ENCODE data around the gene TMEM163. TPM values are rescaled to one million over a fixed set of nuclear protein-coding genes. Genes with fewer than 3 reads are reported as not detected.

Gene TMEM163
- total RNA-seq, 6 experiments from 2014 or later = not detected

- Mint-ChIP-seq H3K27me3 (ENCODE audit: insufficient read depth) (peaks cover 6% of the 10 kb centered on the region), H3K9me3 (peaks cover 3% of the 10 kb centered on the region; the same call in 1 of the 2 replicates), H3K4me1 (ENCODE audit: low read depth) (no peaks in the 10 kb centered on the region), H3K27ac (no peak overlapping the region), H3K36me3 (ENCODE audit: low read depth) (0 out of 2 replicates have a peak, but pooled peaks cover under 1% of the 10 kb centered on the region), H3K4me3 (no peak overlapping the region)
- no peak for DNase-seq
- no peak for TF ChIP-seq CTCF (IDR thresholded peaks at IDR 0.05)
Measured at GRCh38 chr2:134601264-134601663, 117.5 kb downstream of the TMEM163 start.

GRCh38 chr2:134600208-134600607 is 118.6 kb downstream of the TMEM163 start:
- H3K4me1 Mint-ChIP-seq (ENCODE audit: low read depth) = no peaks in the 10 kb centered on the region
- H3K27me3 Mint-ChIP-seq (ENCODE audit: insufficient read depth) = peaks cover 6% of the 10 kb centered on the region
- no peak for TF ChIP-seq CTCF (IDR thresholded peaks at IDR 0.05)
- H3K27ac Mint-ChIP-seq = no peak overlapping the region
- H3K36me3 Mint-ChIP-seq (ENCODE audit: low read depth) = no peaks in the 10 kb centered on the region
- no peaks in the 10 kb centered on the region for H3K9me3 Mint-ChIP-seq
- no peak for DNase-seq
- no peak overlapping the region for H3K4me3 Mint-ChIP-seq

GRCh38 chr2:134599236-134599635 is 119.6 kb downstream of the TMEM163 start:
- no peak overlapping the region for H3K4me3 Mint-ChIP-seq
- peaks cover 8% of the 10 kb centered on the region for H3K27me3 Mint-ChIP-seq (ENCODE audit: insufficient read depth)
- no peak for DNase-seq
- no peak overlapping the region for H3K27ac Mint-ChIP-seq
- H3K9me3 Mint-ChIP-seq = no peaks in the 10 kb centered on the region
- H3K36me3 Mint-ChIP-seq (ENCODE audit: low read depth) = no peaks in the 10 kb centered on the region
- TF ChIP-seq CTCF (IDR thresholded peaks at IDR 0.05) = no peak
- no peaks in the 10 kb centered on the region for H3K4me1 Mint-ChIP-seq (ENCODE audit: low read depth)

DNA sequence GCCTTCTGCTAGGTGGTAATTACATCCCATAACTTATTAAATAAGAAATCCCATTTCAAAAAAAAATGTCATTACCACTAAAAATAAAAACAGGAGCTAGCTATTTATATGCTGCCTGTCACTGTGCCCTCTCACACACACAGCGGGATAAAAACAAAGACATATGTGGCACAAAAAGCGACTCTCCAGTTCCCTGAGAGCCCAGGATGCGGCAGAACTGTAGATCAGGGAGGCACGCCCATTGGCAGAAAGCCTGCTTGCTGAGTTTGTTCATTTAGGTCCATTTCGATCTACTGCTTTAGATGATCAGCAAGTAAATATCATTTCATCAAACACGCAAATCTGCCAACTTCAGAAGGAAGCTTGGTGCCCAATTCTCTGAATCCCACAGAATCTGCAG is 124.4 kb downstream of the TMEM163 start:
- Mint-ChIP-seq H3K4me3 (no peak overlapping the region), H3K27ac (no peak overlapping the region), H3K27me3 (ENCODE audit: insufficient read depth) (peaks cover 8% of the 10 kb centered on the region), H3K9me3 (peaks cover 22% of the 10 kb centered on the region), H3K4me1 (ENCODE audit: low read depth) (no peaks in the 10 kb centered on the region), H3K36me3 (ENCODE audit: low read depth) (peaks cover 7% of the 10 kb centered on the region)
- no peak for TF ChIP-seq CTCF (IDR thresholded peaks at IDR 0.05)
- DNase-seq = no peak

DNA sequence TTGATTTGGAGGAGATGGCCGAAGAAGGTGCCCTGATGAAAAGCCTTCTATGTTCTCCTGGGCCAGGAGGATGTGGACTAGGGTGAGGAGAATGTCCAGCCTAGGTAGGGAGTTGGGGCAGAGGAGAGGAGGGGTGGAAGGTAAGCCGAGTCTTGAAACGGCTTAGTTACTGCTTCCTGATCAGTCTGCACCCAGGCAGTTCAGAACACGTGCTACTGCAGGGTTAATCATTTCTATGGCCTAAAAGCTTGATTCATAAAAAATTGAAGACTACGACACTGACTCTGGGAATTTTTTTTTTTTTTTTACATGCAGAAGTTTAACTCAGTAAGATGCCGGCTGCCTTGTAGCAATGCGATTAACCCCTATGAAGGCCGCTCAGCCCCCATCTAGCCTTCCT is 125.3 kb downstream of the TMEM163 start:
- H3K27me3 Mint-ChIP-seq (ENCODE audit: insufficient read depth) = peaks cover 8% of the 10 kb centered on the region
- TF ChIP-seq CTCF (IDR thresholded peaks at IDR 0.05) = no peak
- H3K9me3 Mint-ChIP-seq = peaks cover 22% of the 10 kb centered on the region
- H3K36me3 Mint-ChIP-seq (ENCODE audit: low read depth) = peaks cover 7% of the 10 kb centered on the region
- no peak overlapping the region for H3K4me3 Mint-ChIP-seq
- no peaks in the 10 kb centered on the region for H3K4me1 Mint-ChIP-seq (ENCODE audit: low read depth)
- no peak for DNase-seq
- H3K27ac Mint-ChIP-seq = no peak overlapping the region

DNA sequence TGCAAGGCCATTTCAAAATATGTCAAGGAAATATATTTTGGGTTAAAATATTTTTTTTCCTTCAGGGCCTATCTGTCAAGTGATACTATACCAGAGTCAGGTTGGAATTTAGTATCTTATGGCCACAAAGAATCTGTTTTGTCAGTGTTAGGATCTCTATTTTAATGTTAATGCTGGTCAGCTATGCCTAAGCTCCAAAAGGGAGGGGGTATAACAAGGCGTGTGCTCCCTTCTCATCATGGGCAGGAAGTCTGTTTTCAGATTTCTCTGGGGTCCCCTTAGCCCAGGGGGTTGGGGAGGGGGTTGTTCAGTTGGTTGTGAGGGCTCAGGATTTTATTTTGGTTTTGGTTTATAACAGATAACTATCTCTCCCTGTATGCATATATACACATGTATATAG is 126.4 kb downstream of the TMEM163 start:
- Mint-ChIP-seq H3K27ac (no peak overlapping the region), H3K4me3 (no peak overlapping the region), H3K36me3 (ENCODE audit: low read depth) (peaks cover 7% of the 10 kb centered on the region), H3K4me1 (ENCODE audit: low read depth) (no peaks in the 10 kb centered on the region), H3K9me3 (peaks cover 22% of the 10 kb centered on the region), H3K27me3 (ENCODE audit: insufficient read depth) (peaks cover 8% of the 10 kb centered on the region)
- DNase-seq = no peak
- no peak for TF ChIP-seq CTCF (IDR thresholded peaks at IDR 0.05)

All from HFFc6 (cell line).